ENCODE measurements around the gene RAPGEF6.

GRCh38 chr5:131684051-131684450 lies 49.0 kb upstream of the RAPGEF6 start:
- TF ChIP-seq, protein P1, sequence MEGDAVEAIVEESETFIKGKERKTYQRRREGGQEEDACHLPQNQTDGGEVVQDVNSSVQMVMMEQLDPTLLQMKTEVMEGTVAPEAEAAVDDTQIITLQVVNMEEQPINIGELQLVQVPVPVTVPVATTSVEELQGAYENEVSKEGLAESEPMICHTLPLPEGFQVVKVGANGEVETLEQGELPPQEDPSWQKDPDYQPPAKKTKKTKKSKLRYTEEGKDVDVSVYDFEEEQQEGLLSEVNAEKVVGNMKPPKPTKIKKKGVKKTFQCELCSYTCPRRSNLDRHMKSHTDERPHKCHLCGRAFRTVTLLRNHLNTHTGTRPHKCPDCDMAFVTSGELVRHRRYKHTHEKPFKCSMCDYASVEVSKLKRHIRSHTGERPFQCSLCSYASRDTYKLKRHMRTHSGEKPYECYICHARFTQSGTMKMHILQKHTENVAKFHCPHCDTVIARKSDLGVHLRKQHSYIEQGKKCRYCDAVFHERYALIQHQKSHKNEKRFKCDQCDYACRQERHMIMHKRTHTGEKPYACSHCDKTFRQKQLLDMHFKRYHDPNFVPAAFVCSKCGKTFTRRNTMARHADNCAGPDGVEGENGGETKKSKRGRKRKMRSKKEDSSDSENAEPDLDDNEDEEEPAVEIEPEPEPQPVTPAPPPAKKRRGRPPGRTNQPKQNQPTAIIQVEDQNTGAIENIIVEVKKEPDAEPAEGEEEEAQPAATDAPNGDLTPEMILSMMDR (IDR thresholded peaks at IDR 0.05), result no peak
- TF ChIP-seq POLR2A (IDR thresholded peaks at IDR 0.05), result no peak
